GM18909 (cell line): ENCODE data around the gene PALS1.

Experiments
- ATAC-seq: cut with Tn5 transposase; IDR thresholded peaks from one replicate; pipeline ENCODE4 v1.9.1; 2021; ENCODE audit warnings: mild to moderate bottlenecking; ENCODE audit not compliant: unreplicated experiment, poor library complexity

Gene PALS1

DNA sequence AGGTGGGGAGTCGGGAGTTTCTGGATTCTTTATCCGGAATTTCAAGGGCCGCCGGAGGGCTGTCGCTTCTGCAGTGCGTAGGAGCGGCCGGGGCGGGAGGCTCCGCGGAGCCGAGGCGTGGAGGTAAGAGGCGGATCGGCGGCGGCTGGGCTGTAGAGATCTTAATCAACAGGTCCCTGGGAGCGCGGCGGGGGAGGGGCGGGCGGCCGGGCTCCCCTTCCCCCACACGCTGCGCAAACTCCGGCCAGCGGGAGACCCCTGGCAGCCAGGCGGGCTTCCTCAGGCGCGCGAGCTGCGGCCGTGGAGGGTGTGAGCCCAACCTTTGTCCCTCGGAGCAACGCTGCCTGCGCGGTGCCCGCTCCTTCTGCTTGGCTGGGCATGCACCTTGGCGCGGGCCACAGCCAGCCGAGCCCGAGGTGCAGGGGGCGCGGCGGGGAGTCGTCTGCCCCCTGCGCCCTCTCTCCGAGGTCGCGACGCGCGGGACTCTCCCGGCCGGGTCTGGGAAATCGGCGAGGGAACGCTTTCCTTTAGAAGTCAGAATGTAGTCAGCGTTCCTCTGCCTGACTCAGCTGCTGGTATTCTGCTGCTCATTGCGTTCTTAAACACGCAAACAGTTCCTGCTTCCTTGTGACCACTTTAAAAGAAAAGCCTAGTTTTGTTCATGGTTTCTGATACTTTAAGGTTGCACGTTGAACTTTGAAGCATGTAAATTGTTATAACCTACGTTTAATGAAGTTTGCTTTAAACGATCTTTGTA, at the start of gene PALS1:
TSS of gene PALS1 (plus strand) at position 25 of the 757 bp plus-strand sequence. CDS start 37,736 bp downstream, outside the sequence.
- peak; percentile 51 for ATAC-seq

DNA sequence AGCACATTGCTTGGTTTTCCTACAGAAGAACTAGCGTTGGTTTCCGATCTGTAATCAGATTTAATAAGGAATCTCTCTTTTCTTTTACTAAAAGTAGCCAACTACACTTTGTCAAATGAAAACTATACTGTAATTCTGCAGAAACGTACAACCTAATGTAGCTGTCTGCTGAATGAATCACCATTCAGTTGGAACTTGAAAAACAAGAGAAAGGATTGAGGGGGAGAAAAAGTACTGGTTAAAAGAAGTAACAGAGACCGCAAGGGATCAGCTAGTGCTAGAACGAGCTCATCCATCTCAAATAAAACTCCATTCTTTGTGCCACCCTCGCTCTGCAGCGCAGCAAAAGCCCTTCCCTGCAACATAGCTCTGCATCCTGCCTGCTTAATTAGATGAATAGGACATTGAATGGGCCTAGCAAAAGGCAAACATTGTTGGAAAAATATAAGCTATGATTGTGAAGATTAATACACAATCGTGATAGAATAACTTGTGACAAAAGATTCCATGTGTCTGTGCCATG, 49.4 kb upstream of the PALS1 start:
- no peak for ATAC-seq

DNA sequence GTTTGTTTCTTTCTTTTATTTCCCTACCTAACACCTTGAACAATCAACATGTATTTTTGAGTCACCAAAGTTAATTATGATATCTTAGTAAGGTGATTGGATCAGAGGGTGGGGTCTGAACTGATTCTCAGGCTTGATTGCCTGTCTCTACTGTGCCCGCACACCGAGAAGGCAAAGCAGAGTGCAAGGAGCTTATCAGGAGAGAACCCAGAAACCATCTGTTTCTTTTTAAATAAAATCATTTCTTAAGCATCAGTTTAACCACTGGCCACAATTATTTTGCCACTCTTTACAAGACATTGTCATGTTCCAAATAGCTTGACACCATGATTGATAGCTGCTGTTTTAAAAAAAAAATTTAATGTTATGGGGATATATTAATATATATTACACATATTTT, 48.9 kb upstream of the PALS1 start:
- ATAC-seq, result no peak

DNA sequence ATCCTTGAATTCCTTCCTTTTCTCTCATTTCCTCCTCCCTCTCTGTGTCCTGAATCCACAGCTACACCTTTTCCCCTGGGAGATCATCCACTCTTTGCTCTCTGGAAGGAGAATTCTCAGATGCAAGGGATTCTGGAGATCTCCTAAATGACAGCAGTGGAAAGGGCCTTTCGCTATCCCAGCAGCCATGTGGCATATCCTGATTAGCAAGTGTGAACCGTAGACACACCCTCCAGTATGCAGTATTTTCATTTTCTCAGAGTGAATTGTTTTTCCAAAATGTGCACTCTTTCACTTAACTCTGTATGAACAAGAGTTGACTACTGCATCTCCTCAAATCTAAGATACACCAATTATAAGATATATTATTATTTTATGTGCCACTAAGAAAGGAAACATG, 46.0 kb upstream of the PALS1 start:
- no peak for ATAC-seq

DNA sequence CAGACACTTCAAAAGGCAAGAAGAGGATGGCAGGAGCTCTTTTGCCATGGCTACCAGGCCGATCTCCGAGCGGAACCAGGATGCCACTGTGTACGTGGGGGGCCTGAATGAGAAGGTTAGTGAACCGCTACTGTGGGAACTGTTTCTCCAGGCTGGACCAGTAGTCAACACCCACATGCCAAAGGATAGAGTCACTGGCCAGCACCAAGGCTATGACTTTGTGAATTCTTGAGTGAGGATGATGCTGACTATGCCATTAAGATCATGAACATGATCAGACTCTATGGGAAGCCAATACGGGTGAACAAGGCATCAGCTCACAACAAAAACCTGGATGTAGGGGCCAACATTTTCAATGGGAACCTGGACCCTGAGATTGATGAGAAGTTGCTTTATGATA, 42.2 kb upstream of the PALS1 start:
- no peak for ATAC-seq

DNA sequence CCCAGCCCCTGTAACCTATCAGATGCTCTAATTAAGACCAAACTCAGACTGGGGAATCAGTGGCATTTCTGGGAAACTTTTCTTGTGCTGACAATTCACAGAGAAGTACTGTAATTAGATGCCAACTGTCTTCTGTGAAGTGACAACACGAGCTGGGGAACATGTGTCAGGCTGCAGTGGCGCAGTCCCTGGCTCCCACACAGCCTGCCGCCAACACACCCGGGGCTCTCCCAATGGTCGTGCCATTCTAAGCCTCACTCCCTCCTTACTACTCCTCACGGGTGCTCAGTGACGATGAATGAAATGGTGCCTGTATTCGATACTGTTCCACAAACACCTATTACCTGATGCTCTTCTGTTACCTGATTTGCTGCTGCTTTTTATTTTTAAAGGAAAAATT, 33.4 kb upstream of the PALS1 start:
- ATAC-seq, result no peak

DNA sequence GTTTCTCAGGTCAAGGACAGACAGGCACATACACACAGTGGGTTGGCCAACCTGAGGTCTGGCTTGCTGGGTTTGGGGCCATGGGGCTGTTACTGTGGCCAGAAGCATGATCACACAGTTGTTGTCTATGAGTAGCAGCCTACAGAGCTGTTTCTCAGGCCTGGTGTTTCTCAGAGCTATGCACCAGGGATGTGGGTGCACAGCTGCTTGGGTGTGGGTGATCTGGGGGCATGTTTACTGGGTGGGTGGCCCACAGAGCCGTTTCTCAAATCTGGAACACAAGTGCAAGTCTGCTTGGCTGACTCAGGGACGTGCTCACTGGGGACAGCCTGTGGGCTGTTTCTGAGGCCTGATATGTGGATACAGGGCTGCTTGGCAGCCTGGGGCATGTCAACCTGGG, 23.1 kb upstream of the PALS1 start:
- ATAC-seq, result no peak

DNA sequence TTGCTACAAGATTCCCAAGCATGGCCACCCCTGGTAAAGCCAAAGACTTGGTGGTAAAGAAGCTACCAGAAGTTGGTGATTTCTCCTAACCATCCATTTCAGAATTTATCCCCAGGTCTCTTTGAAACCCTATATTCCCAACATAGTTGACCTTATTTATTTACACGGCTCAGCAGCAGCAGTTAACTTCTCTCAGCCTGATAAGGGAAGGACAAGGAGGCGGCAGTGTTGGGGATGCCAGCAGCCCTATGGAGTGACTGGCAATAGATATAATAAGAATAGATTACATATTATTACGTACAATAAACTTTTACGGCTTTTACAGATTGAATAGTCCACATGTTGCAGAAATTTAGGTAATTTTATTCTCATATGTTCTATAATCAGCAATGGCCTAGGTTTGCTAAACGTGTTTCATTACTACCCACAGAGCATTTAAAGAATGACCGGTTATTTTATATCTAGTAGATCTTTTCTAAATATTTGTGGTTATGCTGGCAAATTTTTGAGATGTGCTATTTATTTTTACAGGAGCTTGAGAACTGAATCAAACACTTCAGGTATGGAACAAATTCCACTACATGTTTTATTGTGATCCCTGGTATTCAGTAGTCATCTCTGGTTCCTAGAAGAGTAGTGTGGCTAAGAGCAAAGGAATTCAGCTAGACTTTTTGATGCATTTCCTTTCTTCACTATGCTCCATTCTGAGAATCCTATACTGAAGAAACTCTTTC, 19.8 kb upstream of the PALS1 start:
- ATAC-seq, result no peak

DNA sequence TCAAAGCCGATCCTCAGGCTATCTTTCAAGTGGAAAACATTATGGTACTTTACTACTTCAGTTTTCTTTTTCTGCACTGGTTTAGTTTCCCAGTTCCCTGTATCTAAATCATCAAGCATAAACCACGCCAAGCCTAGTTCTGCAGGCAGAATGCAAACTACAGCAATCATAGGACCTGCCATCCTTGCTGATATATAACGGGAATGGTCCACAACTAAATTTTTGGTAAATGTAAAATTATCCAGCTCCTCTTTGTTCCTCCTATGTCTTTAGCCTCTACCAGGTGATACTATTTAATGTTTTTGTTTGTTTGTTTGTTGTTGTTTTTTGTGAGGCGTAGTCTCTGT, 19.3 kb upstream of the PALS1 start:
- ATAC-seq, result no peak

DNA sequence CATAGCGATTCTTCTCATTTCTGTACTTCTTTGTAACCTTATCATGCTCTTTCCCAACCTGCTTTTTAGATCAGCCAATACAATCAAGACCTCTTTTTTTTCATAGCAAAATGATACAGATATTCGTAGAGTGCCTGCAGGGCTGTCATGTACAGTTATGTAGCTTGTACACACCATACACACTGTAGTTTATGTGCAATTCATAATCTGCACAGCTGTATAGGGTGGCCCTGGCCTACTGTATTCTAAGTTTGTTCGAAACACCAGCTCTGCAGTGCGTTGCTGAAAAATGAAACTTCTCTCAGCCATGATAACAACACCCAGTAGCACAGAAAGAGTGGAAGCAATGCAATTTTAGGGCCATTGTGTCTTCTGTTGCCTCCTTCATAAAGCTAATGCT, 15.7 kb upstream of the PALS1 start:
- ATAC-seq, result no peak

DNA sequence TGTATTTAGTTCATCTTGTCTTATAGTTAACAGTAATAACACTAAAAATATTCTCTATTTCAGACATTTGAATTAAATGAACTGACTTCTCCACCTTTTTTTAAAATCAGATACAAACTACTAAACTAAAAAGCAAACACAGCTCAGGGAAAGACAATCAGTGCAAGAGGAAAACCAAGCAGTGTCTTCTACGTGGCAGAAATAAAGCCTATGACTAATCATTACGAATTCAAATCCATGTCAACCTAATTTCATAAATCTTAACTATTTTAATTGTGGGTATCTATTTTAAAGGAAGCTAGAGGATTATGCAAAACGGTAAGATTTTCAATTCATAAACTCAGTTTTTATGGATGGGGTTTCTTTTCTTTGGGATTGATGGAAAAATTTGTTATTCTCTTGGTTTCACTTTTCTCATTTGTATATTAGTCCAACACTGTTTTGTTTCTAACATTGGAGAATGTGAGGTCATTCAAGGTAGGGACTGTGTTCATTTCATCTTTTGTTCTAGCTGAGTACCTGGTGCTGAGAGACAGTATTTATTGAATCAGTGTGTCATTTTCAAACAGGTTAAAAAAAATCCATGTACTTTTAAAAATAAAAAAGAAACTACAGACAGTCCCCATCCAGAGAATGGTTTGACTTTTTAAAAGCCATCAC, 12.8 kb upstream of the PALS1 start:
- no peak for ATAC-seq

DNA sequence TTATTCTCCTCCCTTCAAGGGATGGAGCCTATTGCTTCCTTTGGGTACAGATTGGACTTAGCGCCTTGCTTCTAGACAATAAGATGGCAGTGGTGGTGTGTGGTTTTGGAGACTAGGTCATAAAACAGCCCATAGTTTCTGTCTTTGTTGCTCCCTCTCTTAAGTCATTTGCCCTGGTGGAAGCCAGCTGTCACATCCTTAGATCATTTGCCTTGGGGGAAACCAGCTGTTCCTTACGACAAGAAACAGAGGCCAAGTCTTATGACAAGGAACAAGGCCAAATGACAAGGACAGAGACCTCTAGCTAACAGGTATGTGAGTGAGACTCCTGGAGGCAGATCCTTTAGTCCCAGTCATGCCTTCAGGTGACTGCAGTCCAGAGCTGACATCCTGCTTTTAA, 9.2 kb upstream of the PALS1 start:
- no peak for ATAC-seq

DNA sequence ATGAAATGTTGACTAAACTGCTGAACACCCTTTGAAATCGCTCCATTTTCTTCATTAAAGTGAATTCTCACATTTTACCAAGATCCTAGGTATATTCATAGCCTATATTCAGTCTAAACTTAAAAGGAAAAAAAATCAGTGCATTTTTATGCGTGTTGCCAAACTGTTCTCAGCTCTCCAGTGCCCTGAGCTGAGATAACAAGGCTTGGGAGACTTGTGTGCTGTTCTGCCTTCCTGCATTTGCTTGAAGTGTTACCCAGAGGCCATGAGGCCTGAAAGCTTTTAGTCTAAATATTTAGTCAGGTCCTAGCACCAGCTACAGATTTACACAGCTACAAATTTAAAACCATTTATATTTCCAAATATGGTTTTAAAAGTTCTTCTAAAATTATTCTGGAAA, 8.6 kb upstream of the PALS1 start:
- ATAC-seq, result no peak

DNA sequence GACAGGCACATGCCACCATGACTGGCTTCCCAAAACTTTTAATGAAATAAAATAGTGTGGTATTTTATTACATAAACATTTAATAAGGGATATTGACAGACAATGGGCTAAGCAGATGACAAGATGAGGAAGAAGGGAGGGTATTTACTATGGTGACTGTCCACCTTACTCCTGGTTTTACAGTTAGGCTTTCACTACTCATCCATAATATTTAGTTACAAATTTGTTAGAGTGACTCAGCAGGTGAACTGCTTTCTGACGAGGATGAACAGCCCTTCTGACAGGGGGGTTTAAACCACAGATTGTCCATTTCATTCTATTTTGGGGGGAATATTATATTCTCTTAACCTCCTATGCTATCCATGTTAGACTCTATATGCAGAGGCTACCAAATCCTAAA, 3.6 kb upstream of the PALS1 start:
- no peak for ATAC-seq

DNA sequence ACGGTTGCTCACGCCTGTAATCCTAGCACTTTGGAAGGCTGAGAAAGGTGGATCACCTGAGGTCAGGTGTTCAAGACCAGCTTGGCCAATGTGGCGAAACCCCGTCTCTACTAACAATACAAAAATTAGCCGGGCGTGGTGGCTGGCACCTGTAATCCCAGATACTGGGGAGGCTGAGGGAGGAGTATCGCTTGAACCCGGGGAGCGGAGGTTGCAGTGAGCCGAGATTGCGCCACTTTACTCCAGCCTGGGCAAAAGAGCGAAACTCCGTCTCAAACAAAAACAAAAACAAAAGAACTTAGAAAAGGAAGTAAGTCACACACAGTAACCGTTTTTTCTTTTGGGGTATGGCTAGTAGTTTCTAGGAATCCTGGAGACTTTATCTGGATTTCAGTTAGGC, 1.7 kb upstream of the PALS1 start:
- ATAC-seq, result no peak

DNA sequence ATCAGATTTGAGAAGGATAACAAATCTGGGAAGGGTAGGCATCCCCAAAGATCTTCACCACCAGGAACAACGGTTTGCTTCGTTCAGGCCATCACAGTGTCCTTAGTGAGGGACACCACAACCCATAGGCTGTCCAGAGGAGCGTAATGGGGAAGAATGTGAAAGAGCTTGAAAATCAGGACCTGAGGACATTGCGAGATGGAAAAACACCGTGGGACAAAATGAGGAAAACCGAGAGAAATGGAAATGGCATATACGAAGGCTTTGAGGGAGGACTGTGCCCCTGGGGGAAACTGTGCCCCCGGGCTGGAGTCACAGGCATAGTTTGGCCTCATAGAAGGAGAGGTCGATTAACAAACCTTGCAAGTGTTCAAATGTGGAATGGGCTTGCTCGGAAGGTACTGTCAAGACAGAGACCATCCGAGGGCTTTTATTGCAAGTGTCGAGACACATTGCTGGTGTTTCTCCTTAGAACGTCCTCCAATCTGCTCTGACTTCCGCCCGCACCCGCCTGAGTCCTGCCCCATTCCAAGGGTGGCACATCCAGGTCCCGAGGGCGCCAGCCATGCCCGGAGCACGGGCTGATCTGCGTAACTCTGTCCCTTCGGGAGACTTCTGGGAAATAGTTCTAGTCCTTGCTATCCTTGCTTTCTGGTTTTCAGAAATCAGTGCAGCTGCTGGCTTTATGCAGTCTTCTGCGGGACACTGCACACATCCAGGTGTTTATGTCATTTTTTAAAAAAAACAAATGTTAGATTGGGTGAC, 885 bp upstream of the PALS1 start:
- peak; percentile 24 for ATAC-seq

DNA sequence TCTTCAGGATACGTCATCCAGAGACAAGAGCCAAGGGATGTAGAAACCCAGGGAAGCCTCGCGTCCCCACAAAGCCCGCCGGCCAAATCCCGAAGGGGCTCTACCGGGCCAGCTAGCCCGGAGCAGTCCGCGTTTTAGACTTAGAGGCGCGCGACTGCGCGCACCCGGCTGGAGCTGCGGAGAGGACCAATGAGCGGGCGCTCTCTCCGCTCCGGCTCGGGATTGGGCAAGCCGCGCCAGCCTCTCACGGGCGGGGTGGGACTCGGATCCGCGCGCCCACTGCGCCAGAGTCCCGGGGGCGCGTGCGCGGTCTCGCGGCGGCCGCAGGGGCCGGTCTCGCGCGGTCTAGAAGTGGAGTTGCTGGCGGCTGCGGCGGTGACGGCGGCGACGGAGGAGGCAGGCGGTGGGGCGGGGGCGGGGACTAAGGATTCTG, 241 bp upstream of the PALS1 start:
- ATAC-seq, result peak; percentile 92

DNA sequence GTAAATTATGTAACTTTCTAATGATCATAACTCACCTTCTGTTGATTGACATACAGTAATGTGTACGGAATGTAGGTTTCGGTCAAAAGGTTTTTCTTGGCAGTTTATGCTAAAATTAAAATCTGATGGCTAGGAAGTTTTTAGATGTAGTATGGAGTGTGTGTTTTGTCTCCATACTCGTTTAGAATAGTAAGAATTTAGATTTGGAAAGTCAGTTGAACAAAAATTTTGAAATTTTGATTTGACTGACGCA, 859 bp downstream of the PALS1 start:
- no peak for ATAC-seq

DNA sequence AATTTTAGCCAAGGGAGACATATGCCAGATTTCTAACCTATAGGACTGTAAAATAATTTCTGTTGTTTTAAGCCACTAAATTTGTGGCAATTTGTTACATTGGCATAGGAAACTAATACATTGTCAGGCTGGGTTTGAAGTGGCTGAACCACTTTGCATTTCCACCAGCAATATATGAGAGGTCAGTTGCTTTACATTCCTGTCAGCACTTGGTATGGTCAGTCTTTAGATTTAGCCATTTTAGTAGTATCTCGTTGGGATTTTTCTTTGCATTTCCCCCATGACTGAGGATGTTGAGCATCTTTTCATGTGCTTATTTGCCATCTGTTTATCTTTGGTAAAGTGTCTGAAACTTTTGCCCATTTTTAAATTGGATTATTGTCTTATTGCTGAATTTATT, 3.9 kb downstream of the PALS1 start:
- ATAC-seq, result no peak

DNA sequence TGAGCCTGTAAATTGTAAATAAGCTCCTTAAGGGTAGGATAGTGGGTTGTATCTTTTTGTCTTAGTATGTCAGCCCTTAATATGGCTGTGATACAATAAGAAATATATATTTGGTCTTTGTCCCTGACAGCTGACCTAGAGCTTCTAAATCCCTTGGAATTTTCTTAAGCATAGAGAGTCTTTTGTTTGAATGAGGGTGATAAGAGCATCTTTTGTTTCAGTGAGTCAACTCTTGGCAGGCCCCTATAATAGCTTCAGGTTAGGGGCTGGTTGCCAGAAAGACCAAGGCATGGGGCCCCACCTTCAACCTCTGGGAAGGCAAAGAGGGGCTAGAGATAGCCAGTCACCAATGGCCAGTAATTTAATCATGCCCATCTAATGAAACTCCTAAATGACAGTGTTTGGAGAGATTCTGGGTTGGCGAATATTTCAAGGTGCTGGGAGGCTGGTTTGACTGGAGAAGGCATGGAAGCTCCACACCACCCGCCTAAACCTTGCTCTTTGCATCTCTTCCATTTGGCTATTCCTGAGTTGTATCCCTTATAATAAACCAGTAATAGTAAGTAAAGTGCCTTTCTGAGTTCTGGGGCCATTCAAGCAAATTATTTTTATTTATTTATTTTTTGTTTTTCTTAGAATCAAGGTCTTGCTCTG, 10.5 kb downstream of the PALS1 start:
- ATAC-seq, result no peak
